HepG2 (cell line): ENCODE data around the gene EIF4G1. TPM values are rescaled to one million over a fixed set of nuclear protein-coding genes. Genes with fewer than 3 reads are reported as not detected.

Experiments used
- AKAP8 ChIP-seq: sonication (generic); formaldehyde crosslinking; IDR thresholded peaks from 2 replicates; pipeline ENCODE4 v1.5.1; 2020; ENCODE audit warnings: mild to moderate bottlenecking, missing genetic modification reagents
- CAMTA2 ChIP-seq: sonication (generic); formaldehyde crosslinking; IDR thresholded peaks from 2 replicates; pipeline ENCODE4 v1.4.0; 2020; ENCODE audit warnings: mild to moderate bottlenecking, missing genetic modification reagents, borderline replicate concordance
- HDAC1 ChIP-seq: sonication (generic); formaldehyde crosslinking; IDR thresholded peaks from 2 replicates; pipeline ENCODE4 v1.5.1; 2020; ENCODE audit warnings: mild to moderate bottlenecking, missing genetic modification reagents
- JUN ChIP-seq: sonication (generic); formaldehyde crosslinking; IDR thresholded peaks from 2 replicates; pipeline ENCODE4 v1.4.0; 2020; ENCODE audit warnings: mild to moderate bottlenecking, missing genetic modification reagents
- KLF15 ChIP-seq: sonication (generic); formaldehyde crosslinking; IDR thresholded peaks from 2 replicates; pipeline ENCODE4 v1.8.1; 2023; ENCODE audit warnings: borderline replicate concordance, mild to moderate bottlenecking, inconsistent platforms, missing genetic modification reagents, mixed read lengths
- KMT2B ChIP-seq: IDR thresholded peaks from 2 replicates; pipeline ENCODE4 v1.6.1; 2016; ENCODE audit warnings: missing genetic modification reagents, missing compliant biosample characterization
- NRL ChIP-seq: sonication (generic); formaldehyde crosslinking; IDR thresholded peaks from 2 replicates; pipeline ENCODE4 v1.5.0; 2020; ENCODE audit warnings: missing genetic modification reagents, mild to moderate bottlenecking, moderate library complexity, borderline replicate concordance
- PCBP1 ChIP-seq: fragments of 200-400 bp; formaldehyde crosslinking; IDR thresholded peaks from 2 replicates; pipeline ENCODE4 v1.6.1; 2017; ENCODE audit warnings: mild to moderate bottlenecking, low read depth, low read length, borderline replicate concordance
- SP4 ChIP-seq: sonication (generic); formaldehyde crosslinking; IDR thresholded peaks from 2 replicates; pipeline ENCODE4 v1.8.1; 2023; ENCODE audit warnings: mild to moderate bottlenecking, missing genetic modification reagents
- ZFP37 ChIP-seq: sonication (generic); formaldehyde crosslinking; IDR thresholded peaks from 2 replicates; pipeline ENCODE4 v1.4.0; 2020; ENCODE audit warnings: missing genetic modification reagents, borderline replicate concordance
- ZFY ChIP-seq: sonication (generic); formaldehyde crosslinking; IDR thresholded peaks from 2 replicates; pipeline ENCODE4 v1.4.0; 2020; ENCODE audit warnings: missing genetic modification reagents
- ZNF101 ChIP-seq: sonication (generic); formaldehyde crosslinking; IDR thresholded peaks from 2 replicates; pipeline ENCODE4 v1.4.0; 2020; ENCODE audit warnings: mild to moderate bottlenecking, low read depth, missing genetic modification reagents, borderline replicate concordance
- ZNF234 ChIP-seq: sonication (generic); formaldehyde crosslinking; conservative IDR thresholded peaks from 2 replicates; pipeline ENCODE4 v1.5.1; 2020; ENCODE audit warnings: mild to moderate bottlenecking, missing genetic modification reagents
- ZNF619 ChIP-seq: sonication (generic); formaldehyde crosslinking; IDR thresholded peaks from 2 replicates; pipeline ENCODE4 v1.4.0; 2020; ENCODE audit warnings: mild to moderate bottlenecking, missing genetic modification reagents
- ZNF746 ChIP-seq: sonication (generic); formaldehyde crosslinking; IDR thresholded peaks from 2 replicates; pipeline ENCODE4 v1.8.0; 2022; ENCODE audit warnings: mild to moderate bottlenecking, missing genetic modification reagents
- polyA plus RNA-seq, 8 experiments: library from polyadenylated mRNA; depleted of rRNA in 3 of 8; stranded (reverse) in 7 of 8; unstranded in 1 of 8; fragments of >200 nt; fragmentation: Illumina TruSeq in 4 of 8; extraction: Trizol in 4 of 8; gene quantifications; 2 replicates each; pipeline versions ENCODE4 v1.2.1 to v1.2.3, GENCODE V29; 2011 to 2016; ENCODE audit warnings: low read depth in 4 of 8, missing spikeins in 1 of 8, mixed read lengths in 1 of 8; ENCODE audit not compliant: insufficient read depth in 1 of 8
- total RNA-seq, 5 experiments: library from RNA; depleted of rRNA; stranded (reverse); fragments of >200 nt; fragmentation: Illumina TruSeq; extraction: Trizol; gene quantifications; 2 replicates each; pipeline ENCODE4 v1.2.3, GENCODE V29; 2016; ENCODE audit warnings: low read depth in 1 of 5
- TF ChIP-seq, protein P1 (sequence below): IDR thresholded peaks from 2 replicates; pipeline ENCODE4 v1.6.1; 2016; ENCODE audit warnings: low read depth, control low read depth
- TF ChIP-seq, protein P2 (sequence below): sonication (generic); formaldehyde crosslinking; IDR thresholded peaks from 2 replicates; pipeline ENCODE4 v1.4.0; 2020; ENCODE audit warnings: low read depth, mild to moderate bottlenecking, missing genetic modification reagents
- TF ChIP-seq, protein P3 (sequence below): sonication (generic); formaldehyde crosslinking; IDR thresholded peaks from 2 replicates; pipeline ENCODE4 v1.8.0; 2022; ENCODE audit warnings: mild to moderate bottlenecking, missing genetic modification reagents; ENCODE audit not compliant: insufficient replicate concordance
- TF ChIP-seq, protein P4 (sequence below): IDR thresholded peaks from 2 replicates; pipeline ENCODE4 v1.6.1; 2016; ENCODE audit warnings: missing genetic modification reagents, missing compliant biosample characterization
- TF ChIP-seq, protein P5 (sequence below): sonication (generic); formaldehyde crosslinking; IDR thresholded peaks from 2 replicates; pipeline ENCODE4 v1.4.0; 2020; ENCODE audit warnings: missing genetic modification reagents

EIF4G1 gene
- total and polyA plus RNA-seq, 2 of the 13 experiments (the other 11 are each of a cell fraction or from before 2014, with no cell fraction given), result 208 to 213 TPM

DNA sequence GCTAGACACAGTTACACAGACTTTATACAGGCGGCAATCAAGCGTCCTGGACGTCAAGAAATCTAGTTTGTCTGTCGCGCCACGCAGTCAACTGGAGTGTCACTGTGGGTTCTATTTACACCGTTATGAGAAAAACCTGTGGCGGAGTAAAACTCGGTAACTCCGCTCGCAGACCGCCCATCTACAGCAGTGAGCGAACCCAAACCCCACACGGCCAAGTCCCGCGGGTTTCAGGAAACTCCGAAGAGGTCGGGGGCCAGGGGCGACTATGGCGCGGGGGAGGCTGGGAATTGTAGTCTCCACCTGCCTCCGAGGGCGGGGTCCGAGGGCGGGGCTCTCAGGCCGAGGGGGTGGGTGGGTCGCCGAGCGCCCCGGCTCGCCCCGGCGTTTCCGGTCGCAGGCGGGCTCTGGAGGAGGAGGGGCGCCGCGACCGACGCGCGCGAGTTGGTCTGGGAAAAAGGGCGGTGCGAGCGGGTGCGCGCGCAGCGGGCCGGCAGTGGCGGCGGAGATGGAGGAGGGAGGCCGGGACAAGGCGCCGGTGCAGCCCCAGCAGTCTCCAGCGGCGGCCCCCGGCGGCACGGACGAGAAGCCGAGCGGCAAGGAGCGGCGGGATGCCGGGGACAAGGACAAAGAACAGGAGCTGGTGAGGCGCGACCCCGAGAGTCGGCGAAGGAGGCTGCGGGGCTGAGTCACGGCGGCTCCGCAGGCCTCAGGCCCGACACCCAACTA is 15.5 kb upstream of the EIF4G1 start, which contains the start of gene PSMD2 (continued):
- TF ChIP-seq, protein P1, sequence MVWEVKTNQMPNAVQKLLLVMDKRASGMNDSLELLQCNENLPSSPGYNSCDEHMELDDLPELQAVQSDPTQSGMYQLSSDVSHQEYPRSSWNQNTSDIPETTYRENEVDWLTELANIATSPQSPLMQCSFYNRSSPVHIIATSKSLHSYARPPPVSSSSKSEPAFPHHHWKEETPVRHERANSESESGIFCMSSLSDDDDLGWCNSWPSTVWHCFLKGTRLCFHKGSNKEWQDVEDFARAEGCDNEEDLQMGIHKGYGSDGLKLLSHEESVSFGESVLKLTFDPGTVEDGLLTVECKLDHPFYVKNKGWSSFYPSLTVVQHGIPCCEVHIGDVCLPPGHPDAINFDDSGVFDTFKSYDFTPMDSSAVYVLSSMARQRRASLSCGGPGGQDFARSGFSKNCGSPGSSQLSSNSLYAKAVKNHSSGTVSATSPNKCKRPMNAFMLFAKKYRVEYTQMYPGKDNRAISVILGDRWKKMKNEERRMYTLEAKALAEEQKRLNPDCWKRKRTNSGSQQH (CRISPR knock-in tag), result peak; percentile 95
- TF ChIP-seq ZNF746 (CRISPR knock-in tag), result 0 out of 2 replicates have a peak, but pooled peaks have one; percentile 29
- 0 out of 2 replicates have a peak, but pooled peaks have one; percentile 1 for TF ChIP-seq CAMTA2 (CRISPR knock-in tag)
- TF ChIP-seq ZFY (CRISPR knock-in tag), result peak; percentile 98
- no peak for TF ChIP-seq ZNF101 (CRISPR knock-in tag)
- TF ChIP-seq JUN (CRISPR knock-in tag), result no peak
- TF ChIP-seq HDAC1 (CRISPR knock-in tag), result peak; percentile 72
- TF ChIP-seq KMT2B (CRISPR knock-in tag), result no peak; the same call in 1 of the 2 replicates
- TF ChIP-seq, protein P2, sequence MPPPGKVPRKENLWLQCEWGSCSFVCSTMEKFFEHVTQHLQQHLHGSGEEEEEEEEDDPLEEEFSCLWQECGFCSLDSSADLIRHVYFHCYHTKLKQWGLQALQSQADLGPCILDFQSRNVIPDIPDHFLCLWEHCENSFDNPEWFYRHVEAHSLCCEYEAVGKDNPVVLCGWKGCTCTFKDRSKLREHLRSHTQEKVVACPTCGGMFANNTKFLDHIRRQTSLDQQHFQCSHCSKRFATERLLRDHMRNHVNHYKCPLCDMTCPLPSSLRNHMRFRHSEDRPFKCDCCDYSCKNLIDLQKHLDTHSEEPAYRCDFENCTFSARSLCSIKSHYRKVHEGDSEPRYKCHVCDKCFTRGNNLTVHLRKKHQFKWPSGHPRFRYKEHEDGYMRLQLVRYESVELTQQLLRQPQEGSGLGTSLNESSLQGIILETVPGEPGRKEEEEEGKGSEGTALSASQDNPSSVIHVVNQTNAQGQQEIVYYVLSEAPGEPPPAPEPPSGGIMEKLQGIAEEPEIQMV (CRISPR knock-in tag), result 0 out of 2 replicates have a peak, but pooled peaks have one; percentile 6
- TF ChIP-seq SP4 (CRISPR knock-in tag), result peak; percentile 63
- TF ChIP-seq, protein P3, sequence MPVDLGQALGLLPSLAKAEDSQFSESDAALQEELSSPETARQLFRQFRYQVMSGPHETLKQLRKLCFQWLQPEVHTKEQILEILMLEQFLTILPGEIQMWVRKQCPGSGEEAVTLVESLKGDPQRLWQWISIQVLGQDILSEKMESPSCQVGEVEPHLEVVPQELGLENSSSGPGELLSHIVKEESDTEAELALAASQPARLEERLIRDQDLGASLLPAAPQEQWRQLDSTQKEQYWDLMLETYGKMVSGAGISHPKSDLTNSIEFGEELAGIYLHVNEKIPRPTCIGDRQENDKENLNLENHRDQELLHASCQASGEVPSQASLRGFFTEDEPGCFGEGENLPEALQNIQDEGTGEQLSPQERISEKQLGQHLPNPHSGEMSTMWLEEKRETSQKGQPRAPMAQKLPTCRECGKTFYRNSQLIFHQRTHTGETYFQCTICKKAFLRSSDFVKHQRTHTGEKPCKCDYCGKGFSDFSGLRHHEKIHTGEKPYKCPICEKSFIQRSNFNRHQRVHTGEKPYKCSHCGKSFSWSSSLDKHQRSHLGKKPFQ (CRISPR knock-in tag), result peak; percentile 19
- no peak; the same call in 1 of the 2 replicates for TF ChIP-seq ZFP37 (CRISPR knock-in tag)
- TF ChIP-seq, protein P4, sequence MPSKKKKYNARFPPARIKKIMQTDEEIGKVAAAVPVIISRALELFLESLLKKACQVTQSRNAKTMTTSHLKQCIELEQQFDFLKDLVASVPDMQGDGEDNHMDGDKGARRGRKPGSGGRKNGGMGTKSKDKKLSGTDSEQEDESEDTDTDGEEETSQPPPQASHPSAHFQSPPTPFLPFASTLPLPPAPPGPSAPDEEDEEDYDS (CRISPR knock-in tag), result peak; percentile 58; the same call in 1 of the 2 replicates
- peak; percentile 76 for TF ChIP-seq NRL (CRISPR knock-in tag)
- no peak for TF ChIP-seq AKAP8
- TF ChIP-seq PCBP1, result no peak
- TF ChIP-seq KLF15, result no peak
- TF ChIP-seq, protein P5, sequence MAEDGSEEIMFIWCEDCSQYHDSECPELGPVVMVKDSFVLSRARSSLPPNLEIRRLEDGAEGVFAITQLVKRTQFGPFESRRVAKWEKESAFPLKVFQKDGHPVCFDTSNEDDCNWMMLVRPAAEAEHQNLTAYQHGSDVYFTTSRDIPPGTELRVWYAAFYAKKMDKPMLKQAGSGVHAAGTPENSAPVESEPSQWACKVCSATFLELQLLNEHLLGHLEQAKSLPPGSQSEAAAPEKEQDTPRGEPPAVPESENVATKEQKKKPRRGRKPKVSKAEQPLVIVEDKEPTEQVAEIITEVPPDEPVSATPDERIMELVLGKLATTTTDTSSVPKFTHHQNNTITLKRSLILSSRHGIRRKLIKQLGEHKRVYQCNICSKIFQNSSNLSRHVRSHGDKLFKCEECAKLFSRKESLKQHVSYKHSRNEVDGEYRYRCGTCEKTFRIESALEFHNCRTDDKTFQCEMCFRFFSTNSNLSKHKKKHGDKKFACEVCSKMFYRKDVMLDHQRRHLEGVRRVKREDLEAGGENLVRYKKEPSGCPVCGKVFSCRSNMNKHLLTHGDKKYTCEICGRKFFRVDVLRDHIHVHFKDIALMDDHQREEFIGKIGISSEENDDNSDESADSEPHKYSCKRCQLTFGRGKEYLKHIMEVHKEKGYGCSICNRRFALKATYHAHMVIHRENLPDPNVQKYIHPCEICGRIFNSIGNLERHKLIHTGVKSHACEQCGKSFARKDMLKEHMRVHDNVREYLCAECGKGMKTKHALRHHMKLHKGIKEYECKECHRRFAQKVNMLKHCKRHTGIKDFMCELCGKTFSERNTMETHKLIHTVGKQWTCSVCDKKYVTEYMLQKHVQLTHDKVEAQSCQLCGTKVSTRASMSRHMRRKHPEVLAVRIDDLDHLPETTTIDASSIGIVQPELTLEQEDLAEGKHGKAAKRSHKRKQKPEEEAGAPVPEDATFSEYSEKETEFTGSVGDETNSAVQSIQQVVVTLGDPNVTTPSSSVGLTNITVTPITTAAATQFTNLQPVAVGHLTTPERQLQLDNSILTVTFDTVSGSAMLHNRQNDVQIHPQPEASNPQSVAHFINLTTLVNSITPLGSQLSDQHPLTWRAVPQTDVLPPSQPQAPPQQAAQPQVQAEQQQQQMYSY (CRISPR knock-in tag), result no peak
- TF ChIP-seq ZNF234 (CRISPR knock-in tag), result no peak; the same call in 1 of the 2 replicates
- no peak for TF ChIP-seq ZNF619
